Right lung (tissue), 5 donors: ENCODE data around the gene GNB1. TPM values are rescaled to one million over a fixed set of nuclear protein-coding genes. Genes with fewer than 3 reads are reported as not detected.

Source experiments
- DNase-seq, 2 donors: peaks; one replicate each; pipeline ENCODE4 v3.0.0-alpha.2; 2013
- polyA plus RNA-seq, 5 donors: library from polyadenylated mRNA; unstranded; fragments of 120-200 nt; gene quantifications; one replicate each; pipeline versions ENCODE4 v1.2.1 to v1.2.3, GENCODE V29; 2013; ENCODE audit warnings: inconsistent platforms in 1 of 5, low replicate concordance in 1 of 5; ENCODE audit not compliant: insufficient read length in 5 of 5, insufficient read depth in 1 of 5

GNB1 gene
- polyA plus RNA-seq, 5 donors: 238 to 280 (median 247) TPM

DNA sequence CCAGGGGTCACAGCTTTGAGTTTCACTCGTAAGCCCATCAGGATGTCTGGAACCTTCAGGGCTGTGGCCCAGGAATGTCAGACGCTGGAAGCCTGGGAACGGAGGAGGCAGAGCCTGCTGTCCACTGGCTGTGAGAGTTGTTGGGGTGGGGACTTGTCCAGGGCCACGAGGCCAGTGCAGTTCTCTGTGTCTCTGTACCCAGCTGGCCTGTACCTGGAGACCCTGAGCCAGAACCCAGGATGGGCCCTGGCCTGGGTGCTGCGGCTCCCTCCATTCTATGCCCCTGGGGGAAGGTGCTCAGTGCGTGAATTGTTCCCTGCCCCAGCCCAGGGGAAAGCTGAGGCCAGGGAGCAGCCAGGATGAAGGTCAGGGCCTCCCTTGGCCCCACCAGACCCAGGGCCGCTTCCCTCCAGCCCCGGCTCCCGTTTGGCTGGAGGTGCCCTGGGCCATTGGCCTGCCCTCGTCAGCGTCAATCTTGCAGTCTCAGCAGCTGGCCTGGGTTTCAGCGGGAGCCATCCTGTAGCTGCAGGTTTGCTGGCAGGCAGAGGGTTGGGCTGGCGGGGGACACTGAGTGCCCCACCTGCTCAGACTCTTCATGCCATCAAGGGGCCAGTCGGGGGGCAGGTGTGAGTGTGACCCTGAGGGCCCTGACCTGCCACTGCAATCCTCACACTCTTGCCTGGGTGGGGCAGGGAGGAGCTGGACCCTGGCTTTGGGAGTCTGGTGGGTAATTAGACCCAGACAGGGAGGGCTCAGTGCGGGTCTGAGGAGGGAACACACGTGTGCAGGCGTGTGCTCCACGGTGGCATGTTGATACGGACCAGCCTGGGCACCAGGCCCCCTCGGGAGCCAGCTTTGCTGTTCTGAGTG, 23.4 kb upstream of the GNB1 start:
- no peak for DNase-seq

DNA sequence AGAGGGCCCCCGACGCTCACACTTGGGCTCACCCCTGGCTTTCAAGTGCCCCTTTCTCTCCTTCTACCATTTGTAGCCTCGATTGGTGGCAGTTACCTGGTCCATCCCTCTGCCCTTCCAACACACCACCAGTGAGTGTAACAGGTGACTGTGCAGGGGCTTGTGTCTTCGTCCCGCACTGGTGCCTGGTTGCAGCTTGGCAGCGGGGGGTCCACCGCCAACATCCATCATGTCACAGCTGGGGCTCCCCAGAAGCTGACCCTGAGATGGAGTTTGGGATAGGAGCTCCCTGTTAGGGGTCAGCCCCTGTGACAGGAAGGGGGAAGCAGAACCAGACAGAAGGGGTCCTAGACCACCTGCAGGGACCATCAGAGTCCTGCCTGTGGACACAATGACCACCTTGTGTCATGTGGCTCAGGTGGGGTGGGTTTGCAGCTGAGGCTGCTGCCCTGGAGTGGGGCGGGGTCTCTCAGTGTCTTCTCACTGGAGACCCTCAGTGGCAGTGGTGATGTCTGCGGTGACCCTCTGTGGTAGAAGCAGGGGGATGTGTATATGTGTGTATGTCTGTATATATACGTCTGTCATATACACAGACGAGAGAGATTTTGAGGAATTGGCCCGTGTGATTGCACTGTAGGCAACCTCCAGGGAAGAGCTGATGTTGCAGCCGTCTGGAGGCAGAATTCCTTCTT, 20.6 kb upstream of the GNB1 start:
- DNase-seq: no peak

DNA sequence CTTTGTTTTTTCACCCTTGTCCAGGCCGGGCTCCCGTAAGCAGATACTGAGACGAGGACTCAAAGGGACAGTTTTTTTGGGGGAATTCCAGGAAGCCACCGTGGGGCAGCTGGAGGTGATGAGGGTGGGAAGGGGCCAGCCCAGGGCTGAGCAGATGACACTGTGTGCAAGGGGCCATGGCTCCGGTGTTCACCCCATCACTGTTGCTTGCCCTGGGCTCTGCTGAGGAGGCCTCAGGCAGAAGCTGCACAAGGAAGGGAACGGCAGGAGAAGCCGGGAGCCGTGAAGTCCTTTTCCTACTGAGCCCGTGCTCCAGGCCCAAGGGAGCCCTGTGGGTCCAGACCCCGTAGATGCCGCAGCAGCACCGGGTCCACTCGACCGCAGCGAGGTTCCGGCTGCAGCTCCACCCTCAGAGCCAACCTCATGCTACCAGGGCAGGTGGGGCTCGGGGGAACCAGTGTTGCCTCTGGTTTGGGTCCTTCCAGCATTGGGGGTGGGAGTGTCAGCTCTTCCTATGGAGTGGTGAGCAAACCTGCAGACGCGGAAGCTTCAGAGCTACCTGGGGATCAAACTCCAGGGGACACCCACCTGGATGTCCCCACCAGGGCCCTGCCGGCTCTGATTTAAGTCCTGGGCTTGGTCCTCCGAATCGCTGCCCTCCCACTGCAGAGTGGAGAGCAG, 19.9 kb upstream of the GNB1 start:
- no peak for DNase-seq

DNA sequence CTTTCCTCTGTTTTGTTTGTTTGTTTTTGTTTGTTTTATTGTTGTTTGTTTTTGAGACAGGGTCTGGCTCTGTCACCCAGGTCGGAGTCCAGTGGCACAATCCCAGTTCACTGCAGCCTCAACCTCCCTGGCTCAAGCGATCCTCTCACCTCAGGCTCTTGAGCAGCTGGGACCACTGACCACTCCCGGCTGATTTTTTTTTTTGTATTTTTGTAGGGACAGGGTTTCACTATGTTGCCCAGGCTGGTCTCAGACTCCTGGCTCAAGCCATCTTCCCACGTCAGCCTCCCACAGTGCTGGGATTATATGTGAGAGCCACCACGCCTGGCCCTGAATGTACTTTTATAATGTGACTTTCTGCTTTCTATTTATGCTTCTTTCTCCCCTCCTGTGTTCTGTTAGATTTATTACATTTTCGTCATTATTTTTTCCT, 19.2 kb upstream of the GNB1 start:
- DNase-seq: no peak

DNA sequence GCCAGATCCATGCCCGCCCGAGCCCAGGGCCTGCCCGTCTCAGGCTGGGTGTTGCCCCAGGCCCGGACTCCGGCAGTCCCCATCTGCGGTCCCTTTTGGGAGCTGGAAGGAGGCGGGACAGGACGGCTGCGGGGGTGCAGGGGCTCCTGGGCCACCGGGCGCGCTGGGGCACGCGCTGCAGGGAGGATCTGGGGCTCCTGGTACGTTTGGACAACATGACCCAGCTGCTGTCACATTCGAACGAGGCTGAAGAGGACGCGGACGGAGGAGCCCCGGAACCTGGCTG, 17.6 kb upstream of the GNB1 start:
- DNase-seq: no peak

DNA sequence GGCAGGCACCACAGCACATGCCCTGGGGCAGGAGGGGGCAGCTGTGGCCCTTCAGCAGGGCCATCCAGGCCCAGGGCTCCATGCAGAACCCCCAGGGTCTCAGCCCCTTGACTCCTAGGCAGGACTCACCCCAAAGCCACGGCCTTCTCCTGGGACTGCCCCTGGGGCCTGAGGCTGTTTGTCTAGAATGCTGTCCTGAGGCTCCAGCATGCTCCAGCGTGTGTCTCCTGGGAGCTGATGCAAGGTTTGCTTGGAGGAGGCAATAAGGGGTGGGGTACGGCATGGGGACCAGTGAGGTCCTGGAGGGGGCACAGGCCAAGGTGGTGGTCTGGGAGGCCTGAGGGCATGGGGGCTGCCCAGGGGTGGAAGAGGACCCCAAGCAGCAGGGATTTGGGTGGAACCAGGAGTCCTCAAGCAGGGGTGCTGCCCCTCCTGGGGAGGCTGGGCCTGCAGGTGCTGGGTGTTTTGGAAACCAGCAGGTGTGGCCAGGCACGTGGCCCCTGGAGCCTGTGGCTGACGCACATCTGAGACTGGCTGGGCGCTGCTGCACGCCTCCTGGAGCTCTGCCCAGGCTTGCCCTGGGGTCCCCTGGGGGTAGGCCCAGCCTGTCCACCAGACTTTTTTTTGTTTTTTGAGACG, 16.3 kb upstream of the GNB1 start:
- no peak for DNase-seq

DNA sequence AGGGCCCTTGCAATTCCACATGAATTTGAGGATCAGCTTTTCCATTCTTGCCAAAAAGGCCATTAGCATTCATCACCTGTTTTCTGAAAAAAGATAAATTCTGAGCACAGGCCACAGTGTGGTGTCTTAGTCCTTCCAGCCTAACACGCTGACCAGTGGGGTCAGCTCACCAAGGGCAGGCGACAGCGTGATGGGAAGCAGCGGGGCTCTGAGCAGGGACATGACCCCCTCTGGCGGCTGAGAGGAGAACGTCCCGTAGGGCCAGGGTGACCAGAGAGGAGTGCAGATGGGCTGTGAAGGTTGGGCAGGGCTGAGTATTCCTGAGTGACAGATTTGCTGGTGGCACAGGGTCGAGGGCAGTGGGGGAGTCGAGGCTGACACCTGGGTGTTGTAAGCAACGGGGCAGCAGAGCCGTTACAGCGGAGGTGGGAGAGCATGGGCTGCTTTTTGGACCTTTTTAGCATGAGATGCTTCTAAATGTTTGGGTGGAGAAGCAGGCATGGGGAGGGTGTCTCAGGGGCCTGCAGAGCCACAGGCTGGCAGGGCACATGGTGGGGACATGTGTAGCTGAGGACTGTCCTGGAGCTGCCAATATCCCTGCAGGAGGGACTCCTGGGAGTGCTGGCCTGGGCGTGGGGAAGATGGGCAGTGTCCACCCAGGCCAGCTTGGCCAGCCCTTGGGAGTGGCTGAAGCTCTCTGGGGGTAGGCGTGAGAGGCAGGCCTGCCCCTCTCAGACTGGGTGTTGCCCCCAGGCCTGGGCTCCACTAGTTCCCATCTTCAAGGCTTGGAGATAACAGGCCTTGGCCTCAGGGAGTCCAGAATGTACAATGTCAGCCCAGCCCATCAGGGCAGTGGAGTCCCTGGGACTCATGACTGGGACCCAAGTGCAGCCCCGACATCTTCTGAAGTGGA, 15.6 kb upstream of the GNB1 start:
- peak; percentile 65 to 77 for DNase-seq

DNA sequence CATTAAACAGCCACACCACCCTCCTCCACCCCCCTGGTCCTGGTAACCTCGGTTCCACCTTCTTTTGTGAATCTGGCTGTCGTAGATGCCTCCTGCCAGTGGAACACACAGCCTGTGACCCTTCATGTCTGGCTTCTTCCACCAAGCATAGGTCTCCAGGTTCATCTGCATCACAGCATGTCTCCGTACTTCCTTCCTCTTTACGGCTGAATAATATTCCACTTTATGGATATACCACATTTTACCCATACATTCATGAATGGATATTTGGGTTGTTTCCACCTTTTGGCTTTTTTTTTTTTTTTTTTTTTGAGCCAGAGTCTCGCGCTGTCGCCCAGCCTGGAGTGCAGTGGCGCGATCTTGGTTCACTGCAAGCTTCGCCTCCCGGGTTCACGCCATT, 12.3 kb upstream of the GNB1 start:
- no peak for DNase-seq

DNA sequence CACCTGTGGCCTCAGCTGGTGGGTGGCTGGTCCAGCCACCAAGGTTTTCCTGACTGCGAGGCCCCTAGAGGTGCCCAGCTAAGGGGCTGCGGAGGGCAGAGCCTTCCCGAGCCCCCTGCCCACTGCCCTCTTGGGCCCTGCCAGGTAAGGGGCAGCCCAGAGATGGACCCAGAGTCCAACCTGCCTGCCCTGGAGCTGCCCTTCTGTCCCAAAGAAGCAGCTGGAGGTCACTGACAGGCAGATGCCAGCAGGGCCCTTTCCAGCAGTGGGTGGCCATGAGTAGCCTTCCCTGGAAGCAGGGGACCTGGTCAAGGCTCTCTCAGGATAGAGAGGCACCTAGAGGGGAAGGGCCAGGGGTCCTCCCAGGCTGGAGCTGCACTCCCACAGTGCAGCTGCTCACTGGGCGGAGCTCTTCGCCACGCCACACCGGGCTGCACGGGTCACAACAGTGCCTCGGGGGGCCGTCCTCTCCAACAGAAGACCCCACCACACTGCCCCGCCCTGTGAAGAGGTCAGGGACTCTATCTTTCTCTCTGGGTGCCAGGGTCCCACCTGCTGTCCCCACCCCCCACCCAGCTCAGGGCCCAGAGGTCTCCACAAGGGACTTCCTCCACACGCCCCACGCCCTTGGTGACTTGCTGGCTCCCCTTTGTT, 10.9 kb upstream of the GNB1 start:
- DNase-seq: no peak

DNA sequence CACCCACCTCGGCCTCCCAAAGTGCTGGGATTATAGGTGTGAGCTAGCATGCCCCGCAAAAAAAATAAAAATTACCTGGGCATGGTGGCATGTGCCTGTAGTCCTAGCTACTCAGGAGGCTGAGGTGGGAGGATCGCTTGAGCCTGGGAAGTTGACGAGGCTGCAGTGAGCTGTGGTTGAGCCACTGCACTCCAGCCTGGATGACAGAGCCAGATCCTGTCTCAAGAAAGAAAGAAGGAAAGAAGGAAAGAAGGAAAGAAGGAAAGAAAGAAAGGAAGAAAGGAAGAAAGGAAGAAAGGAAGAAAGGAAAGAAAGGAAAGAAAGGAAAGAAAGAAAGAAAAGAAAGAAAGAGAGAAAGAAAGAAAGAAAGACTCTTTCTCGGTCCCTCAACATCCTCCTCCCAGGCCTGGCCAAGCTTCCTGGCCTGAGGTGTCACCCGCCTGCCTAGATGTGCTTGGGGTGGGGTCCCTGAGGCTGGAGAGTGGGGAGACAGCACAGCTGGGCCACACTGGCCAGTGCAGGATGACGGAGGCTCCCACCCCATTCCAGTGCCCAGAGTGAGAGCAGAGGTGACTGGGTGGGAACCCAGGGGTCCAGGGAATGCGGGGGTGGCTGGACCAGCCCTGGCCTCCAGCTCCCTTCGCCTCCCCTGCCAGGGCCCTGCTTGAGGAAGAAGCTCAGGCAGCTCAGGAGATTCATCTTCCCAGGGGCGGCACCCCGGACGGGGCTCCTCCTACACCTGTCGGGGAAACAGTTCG, 10.2 kb upstream of the GNB1 start:
- no peak for DNase-seq

DNA sequence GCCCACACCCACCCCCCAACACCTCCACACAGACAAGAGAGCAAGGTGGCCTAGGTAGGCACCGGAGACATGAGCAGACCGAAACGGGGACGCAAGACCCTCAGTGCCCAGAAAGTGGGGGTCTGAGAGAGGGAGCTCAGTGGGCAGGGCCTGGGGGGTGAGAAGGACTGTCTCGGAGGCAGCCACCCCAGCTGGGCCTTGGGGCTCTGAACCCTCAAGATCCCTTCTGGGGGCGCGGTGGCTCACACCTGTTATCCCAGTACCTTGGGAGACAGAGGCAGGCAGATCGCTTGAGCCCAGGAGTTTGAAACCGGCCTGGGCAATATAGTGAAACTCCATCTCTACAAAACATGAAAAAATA, 9.1 kb upstream of the GNB1 start:
- DNase-seq: no peak

DNA sequence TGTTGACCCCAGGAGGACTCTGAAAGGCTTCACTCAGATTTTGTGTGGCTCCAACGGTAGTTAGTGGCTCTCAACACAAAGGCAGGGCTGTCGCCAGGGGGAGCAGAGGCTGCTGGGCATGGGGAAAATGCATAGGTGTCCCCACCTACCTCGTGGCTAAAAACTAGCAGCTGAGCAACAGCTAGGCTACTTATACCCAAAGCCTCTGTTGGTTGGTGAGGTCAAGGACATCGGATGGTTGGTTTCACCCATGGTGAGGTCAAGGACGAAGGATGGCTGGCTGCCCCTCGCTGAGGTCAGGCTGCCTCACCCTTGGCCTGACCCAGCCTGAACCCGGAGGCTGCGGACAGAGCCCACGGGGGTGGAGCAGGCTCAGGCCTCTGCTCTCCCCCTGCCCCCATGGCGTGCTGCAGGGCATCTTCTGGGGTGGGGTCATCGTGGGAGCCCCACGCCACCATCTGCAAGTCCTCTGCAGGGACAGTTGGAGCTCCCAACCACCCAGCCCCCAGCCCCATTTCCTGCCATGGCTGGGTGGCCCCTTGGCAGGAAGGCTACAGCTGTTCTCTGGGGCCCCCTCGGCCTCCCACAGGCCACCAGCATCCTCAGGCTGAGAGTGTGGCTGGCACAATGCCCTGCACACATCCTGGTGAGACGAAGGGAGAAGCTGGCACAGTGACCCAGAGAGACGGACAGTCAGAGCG, 8.5 kb upstream of the GNB1 start:
- no peak for DNase-seq

DNA sequence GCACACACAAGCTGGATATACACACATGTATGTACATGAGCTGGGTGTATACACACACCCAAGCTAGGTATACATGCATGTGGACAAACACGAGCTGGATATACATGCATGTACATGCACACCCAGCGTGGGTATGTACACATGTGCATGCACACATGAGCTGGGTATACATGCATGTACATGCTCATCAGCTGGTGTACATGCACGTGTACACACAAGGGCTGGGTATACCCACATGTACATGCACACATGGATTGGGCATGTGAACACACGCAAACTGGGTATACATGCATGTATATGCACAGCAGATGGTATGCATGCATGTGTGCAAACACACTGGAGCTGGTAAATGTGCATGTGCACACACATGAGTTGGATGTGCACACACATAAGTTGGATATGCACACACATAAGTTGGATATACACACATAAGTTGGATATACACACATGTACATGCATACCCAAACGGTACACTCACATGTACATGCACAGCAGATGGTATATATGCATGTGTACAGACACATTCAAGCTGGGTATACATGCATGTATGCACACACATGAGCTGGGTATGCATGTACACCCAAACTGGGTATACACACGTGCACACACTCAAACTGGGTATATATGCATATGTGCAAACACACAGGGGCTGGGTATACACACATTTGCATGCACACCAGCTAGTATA, 7.5 kb upstream of the GNB1 start:
- no peak for DNase-seq

DNA sequence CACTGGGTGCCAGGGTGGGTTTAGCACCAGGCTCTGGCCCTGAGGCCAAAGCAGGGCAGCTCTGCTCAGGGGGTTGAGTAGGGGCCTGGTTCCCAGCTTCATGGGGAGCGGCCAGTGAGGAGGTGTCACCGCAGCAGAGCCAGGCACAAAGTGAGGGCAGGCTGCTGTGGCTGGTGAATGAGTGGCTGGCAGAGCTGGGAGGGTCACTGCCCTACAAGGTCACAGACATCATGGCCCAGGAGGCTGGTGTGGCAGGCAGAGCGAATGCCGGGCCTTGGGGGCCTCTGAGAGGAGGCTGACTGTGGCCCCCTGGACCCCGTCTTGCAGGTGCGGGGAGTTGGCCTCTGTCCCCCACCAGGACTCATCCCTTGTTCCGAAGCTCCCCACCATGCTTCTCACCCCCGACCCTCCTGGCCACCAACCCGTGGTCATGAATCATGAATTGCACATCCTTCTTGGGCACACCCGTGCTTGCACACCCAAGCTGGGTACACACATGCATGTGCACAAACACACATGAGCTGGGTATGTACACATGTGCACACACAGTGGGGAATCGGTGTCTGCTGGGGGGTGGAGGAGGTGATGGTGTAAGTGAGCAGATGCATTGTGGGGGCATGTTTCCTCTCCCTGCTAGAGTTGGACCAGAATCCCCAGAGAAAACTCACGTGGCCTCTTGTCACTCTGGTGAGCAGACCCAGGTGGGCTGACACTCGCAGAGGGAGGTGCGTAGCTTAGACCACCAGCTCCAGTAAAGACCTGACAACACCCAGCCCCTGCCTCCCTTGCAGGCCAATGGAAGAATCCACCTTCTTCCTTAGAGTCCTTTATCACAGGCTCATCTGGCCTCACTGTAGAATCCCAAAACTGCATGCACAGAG, 4.8 kb upstream of the GNB1 start:
- DNase-seq: no peak

DNA sequence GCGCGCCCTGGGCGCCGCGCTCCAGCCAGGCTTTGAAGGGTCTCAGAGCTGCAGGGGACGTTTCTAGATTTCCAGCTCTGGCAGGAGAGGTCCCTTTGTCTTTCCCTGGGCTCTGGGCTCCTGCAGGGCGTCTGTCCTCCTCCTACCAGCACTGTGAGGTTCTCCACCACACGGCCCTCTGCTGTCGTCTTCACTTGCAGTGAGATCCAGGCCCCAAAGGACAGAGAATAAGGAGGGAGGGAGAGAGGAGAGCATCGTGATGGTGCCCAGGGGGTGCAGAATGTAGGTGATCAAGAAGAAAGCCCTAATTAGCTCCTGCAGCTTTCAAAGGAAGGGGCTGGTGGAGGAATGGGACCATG, 4.2 kb upstream of the GNB1 start:
- DNase-seq: no peak

DNA sequence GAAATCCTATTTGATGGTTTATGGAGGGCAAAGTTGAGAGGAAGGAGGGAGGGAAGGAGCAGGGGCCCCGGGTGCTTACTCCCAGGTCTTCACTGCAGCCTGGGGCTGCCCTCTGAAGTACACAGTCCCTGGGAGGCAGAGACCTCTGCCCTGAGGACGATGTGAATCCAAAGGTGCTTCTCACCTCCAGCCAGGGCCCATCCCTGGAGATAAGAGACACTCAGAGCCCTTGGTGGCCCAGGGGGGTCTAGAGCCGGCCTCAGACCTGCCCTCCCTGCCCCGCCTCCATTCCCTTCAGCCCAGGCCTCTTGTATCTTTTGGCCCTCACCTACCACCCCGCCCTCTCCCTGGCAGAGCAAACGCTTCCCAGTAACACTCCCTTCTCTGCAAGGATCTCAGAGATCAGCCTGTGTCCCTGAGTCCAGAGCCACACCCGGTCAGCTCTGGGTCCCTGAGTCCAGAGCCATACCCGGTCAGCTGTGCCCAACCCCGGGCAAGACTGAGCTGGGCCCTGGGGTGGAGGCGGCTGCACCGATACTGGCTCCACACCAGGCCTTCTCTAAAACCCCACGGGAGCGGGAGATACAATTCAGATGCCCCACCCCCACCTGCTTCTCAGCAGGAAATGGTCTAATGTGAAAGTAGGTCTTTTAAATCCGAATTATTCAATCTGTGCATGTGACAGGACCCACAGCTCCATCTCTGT, 3.6 kb upstream of the GNB1 start:
- DNase-seq: no peak

DNA sequence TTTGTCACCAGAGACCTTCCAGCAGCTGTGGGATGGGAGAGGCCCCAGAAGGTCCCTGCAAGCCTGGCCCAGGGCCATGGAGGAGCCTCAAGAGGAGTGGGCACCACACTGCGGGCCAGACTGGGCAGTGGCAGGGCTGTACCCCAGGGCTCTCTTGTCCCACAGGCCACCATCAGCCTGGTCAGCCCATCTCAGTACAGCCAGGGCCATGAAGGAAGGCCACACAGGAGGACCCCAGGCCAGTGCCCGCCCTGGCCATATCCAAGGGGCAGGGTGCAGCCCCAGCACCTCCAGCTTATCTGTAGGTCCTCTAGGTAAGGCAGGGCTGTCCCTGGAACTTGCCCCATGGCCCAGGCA, 3.1 kb upstream of the GNB1 start:
- DNase-seq: no peak
